IMR-90 (cell line): ENCODE data around the gene MAGEA10. TPM values are rescaled to one million over a fixed set of nuclear protein-coding genes. Genes with fewer than 3 reads are reported as not detected.
"Not testable (repeated sequence)": the region's sequence is repeated elsewhere in the genome, so short reads cannot be mapped to it uniquely, and the experiment has no call there.

Source experiments
- ATAC-seq: fragments of 200-7000 bp; cut with Tn5 transposase; 2 replicates; pipeline ENCODE4 v1.9.1; 2020; ENCODE audit warnings: low read depth, mild to moderate bottlenecking, moderate library complexity
- BruUV-seq: library from RNA; stranded (reverse); fragments of 400-500 nt; replicated peaks from 2 replicates; lab custom pipeline; 2021; lab: Mats Ljungman, UMichigan
- CTCF ChIA-PET: fragments of 300-600 bp; formaldehyde crosslinking; extraction: SDS; loops from one replicate; lab custom pipeline; 2021; ENCODE audit warnings: antibody characterized with exemption; lab: Yijun Ruan, JAX
- POLR2A ChIA-PET: fragments of 300-600 bp; sonication (Branson Sonifier 250); formaldehyde crosslinking; loops from one replicate; lab custom pipeline; 2022; ENCODE audit warnings: antibody characterized with exemption; ENCODE audit not compliant: unreplicated experiment; lab: Charles Lee
- DNase-seq: peaks from one replicate; pipeline ENCODE4 v3.0.0; 2013
- H2AFZ ChIP-seq: replicated peaks from 2 replicates; pipeline ENCODE3; 2013; ENCODE audit warnings: low read length, mild to moderate bottlenecking; ENCODE audit not compliant: poor library complexity
- H2AK5ac ChIP-seq: 2 replicates; pipeline ENCODE4 v1.6.1; 2013; ENCODE audit warnings: low read depth, low read length, inconsistent platforms
- H2AK9ac ChIP-seq: replicated peaks from 2 replicates; pipeline ENCODE3; 2013; ENCODE audit warnings: mild to moderate bottlenecking, low read depth, low read length, moderate library complexity; ENCODE audit not compliant: poor library complexity
- H2BK120ac ChIP-seq: 2 replicates; pipeline ENCODE4 v1.6.1; 2013; ENCODE audit warnings: low read depth, low read length, inconsistent platforms
- H2BK15ac ChIP-seq: 3 replicates; pipeline ENCODE4 v1.6.1; 2013; ENCODE audit warnings: low read depth, low read length, inconsistent platforms
- H2BK20ac ChIP-seq: 2 replicates; pipeline ENCODE4 v1.6.1; 2013; ENCODE audit warnings: low read depth, mild to moderate bottlenecking, inconsistent platforms, low read length, moderate library complexity
- H2BK5ac ChIP-seq: 2 replicates; pipeline ENCODE4 v1.6.1; 2013; ENCODE audit warnings: mild to moderate bottlenecking, low read depth, low read length, inconsistent platforms; ENCODE audit not compliant: poor library complexity, severe bottlenecking
- H3K14ac ChIP-seq: replicated peaks from 2 replicates; pipeline ENCODE4 v1.6.1; 2013; ENCODE audit warnings: low read depth, low read length, inconsistent platforms
- H3K18ac ChIP-seq: 2 replicates; pipeline ENCODE4 v1.6.1; 2013; ENCODE audit warnings: low read depth, low read length, control low read depth
- H3K23ac ChIP-seq: 2 replicates; pipeline ENCODE4 v1.6.1; 2013; ENCODE audit warnings: low read depth, low read length, inconsistent platforms
- H3K27ac ChIP-seq: 2 replicates; pipeline ENCODE4 v1.5.1; 2013; ENCODE audit warnings: mild to moderate bottlenecking, control low read depth, low read length; ENCODE audit not compliant: insufficient read depth
- H3K27me3 ChIP-seq: 2 replicates; pipeline ENCODE4 v1.6.1; 2013; ENCODE audit warnings: low read length; ENCODE audit not compliant: control insufficient read depth, insufficient read depth
- H3K36me3 ChIP-seq: 2 replicates; pipeline ENCODE4 v1.6.1; 2013; ENCODE audit warnings: low read length, mixed read lengths; ENCODE audit not compliant: control insufficient read depth, insufficient read depth
- H3K4ac ChIP-seq: 2 replicates; pipeline ENCODE4 v1.6.1; 2013; ENCODE audit warnings: low read depth, low read length, inconsistent platforms
- H3K4me1 ChIP-seq: 2 replicates; pipeline ENCODE4 v1.6.1; 2013; ENCODE audit warnings: low read length, mixed read lengths; ENCODE audit not compliant: control insufficient read depth, insufficient read depth
- H3K4me2 ChIP-seq: 2 replicates; pipeline ENCODE4 v1.6.1; 2013; ENCODE audit warnings: low read depth, mild to moderate bottlenecking, control low read depth, low read length, moderate library complexity
- H3K4me3 ChIP-seq: 2 replicates; pipeline ENCODE4 v1.5.1; 2013; ENCODE audit warnings: low read depth, mild to moderate bottlenecking, control low read depth, low read length, moderate library complexity; ENCODE audit not compliant: insufficient read depth
- H3K56ac ChIP-seq: 2 replicates; pipeline ENCODE4 v1.6.1; 2013; ENCODE audit warnings: low read length, inconsistent platforms; ENCODE audit not compliant: insufficient read depth; ENCODE audit errors: extremely low read depth
- H3K79me1 ChIP-seq, 2 experiments: 2 replicates each; pipeline ENCODE4 v1.6.1; 2013; ENCODE audit warnings: low read length in 2 of 2, inconsistent platforms in 1 of 2, low read depth in 1 of 2
- H3K9ac ChIP-seq: 2 replicates; pipeline ENCODE4 v1.6.1; 2013; ENCODE audit warnings: low read depth, low read length, control low read depth
- H3K9me1 ChIP-seq: 2 replicates; pipeline ENCODE4 v1.6.1; 2013; ENCODE audit warnings: low read length, inconsistent platforms; ENCODE audit not compliant: insufficient read depth
- H3K9me3 ChIP-seq: 2 replicates; pipeline ENCODE4 v1.6.1; 2013; ENCODE audit warnings: low read length; ENCODE audit not compliant: control insufficient read depth, insufficient read depth
- H4K20me1 ChIP-seq: 2 replicates; pipeline ENCODE4 v1.6.1; 2013; ENCODE audit warnings: low read length, inconsistent platforms; ENCODE audit not compliant: insufficient read depth
- H4K5ac ChIP-seq: 2 replicates; pipeline ENCODE4 v1.6.1; 2013; ENCODE audit warnings: mild to moderate bottlenecking, low read depth, low read length, control low read depth
- H4K8ac ChIP-seq, 2 experiments: 2 replicates each; pipeline ENCODE4 v1.6.1; 2013; ENCODE audit warnings: low read depth in 2 of 2, low read length in 2 of 2, control low read depth in 1 of 2, inconsistent platforms in 1 of 2
- H4K91ac ChIP-seq: 2 replicates; pipeline ENCODE4 v1.6.1; 2013; ENCODE audit warnings: low read depth, low read length, inconsistent platforms; ENCODE audit not compliant: insufficient read depth
- FOS ChIP-seq: fragments of 150-350 bp; IDR thresholded peaks from 2 replicates; pipeline ENCODE4 v1.6.1; 2016; ENCODE audit warnings: low read depth, low read length
- RAD21 ChIP-seq: IDR thresholded peaks from 2 replicates; pipeline ENCODE4 v1.6.1; 2012; ENCODE audit warnings: low read length, improper control_type of control experiment
- RCOR1 ChIP-seq: IDR thresholded peaks from 2 replicates; pipeline ENCODE4 v1.6.1; 2012; ENCODE audit warnings: mild to moderate bottlenecking, low read length, improper control_type of control experiment; ENCODE audit not compliant: insufficient replicate concordance
- WGBS, 2 experiments: methylation state at CpG; one replicate each; pipeline versions ENCODE4 v1.1.5 to v1.1.7; 2013; ENCODE audit warnings: missing lambda C conversion rate in 2 of 2; ENCODE audit not compliant: insufficient read length in 1 of 2; ENCODE audit errors: extremely low coverage in 2 of 2; 5-methylcytosine and 5-hydroxymethylcytosine counted together
- dilution Hi-C: fragments of 300-500 bp; cut with HindIII; formaldehyde crosslinking; loops from one replicate; pipeline ENCODE4 v1.14.3; 2018; ENCODE audit warnings: low sequenced_read_pairs; ENCODE audit not compliant: unreplicated experiment
- in situ Hi-C: fragments of 300-500 bp; cut with MboI; formaldehyde crosslinking; loops from 3 replicates; pipeline ENCODE4 v1.14.3; 2019; ENCODE audit warnings: low sequenced_read_pairs, inconsistent platforms, mixed read lengths
- intact Hi-C: fragments of 100-400 bp; cut with micrococcal nuclease; formaldehyde crosslinking; loops from 2 replicates; pipeline ENCODE4 v1.10.0; 2022
- polyA plus RNA-seq, 3 experiments: library from polyadenylated mRNA; depleted of rRNA; stranded (reverse); fragments of >200 nt; gene quantifications; 2 replicates each; pipeline ENCODE4 v1.2.3, GENCODE V29; 2012; ENCODE audit warnings: low replicate concordance in 1 of 3
- total RNA-seq: library from RNA; depleted of rRNA; stranded (reverse); fragments of >200 nt; gene quantifications from 2 replicates; pipeline ENCODE4 v1.2.3, GENCODE V29; 2012
- TF ChIP-seq, protein P1 (sequence below): fragments of 150-350 bp; IDR thresholded peaks from 2 replicates; pipeline ENCODE4 v1.6.1; 2017; ENCODE audit warnings: mild to moderate bottlenecking, antibody characterized with exemption, low read length, low read depth

The MAGEA10 gene
- total and polyA plus RNA-seq, 2 of the 4 experiments (the other 2 are of a cell fraction) = not detected

DNA sequence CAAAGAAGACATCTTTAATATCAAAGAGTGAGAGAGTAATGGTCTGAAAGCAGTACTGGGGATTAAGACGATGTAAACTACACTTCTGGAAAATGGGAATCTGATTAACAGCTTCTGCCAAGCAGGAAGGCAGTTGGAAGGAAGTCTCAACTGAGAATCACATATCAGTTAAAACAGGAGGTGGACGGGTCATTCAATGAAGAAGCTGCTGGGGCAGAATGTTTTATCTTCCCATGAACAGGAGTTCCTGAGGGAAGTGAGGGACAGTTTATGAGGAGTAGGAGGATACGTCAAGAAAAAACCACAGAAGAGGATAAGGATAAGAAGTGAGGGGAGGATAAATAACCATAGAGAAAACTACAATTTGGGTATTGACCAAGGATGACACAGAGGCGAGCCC lies 38.7 kb upstream of the MAGEA10 start:
- H2BK20ac ChIP-seq = no peak overlapping the region
- WGBS, 2 experiments = 40% methylated on average over 1 of the region's 4 CpGs; no CpG with 5 or more reads in 1 of the 2 experiments
- no peaks in the 10 kb centered on the region for H3K9me3 ChIP-seq
- no peaks in the 10 kb centered on the region for H3K9me1 ChIP-seq
- H3K27me3 ChIP-seq = no peaks in the 10 kb centered on the region
- H2BK15ac ChIP-seq = no peak overlapping the region
- no peak overlapping the region for H3K14ac ChIP-seq
- H2BK5ac ChIP-seq = no peak overlapping the region
- no peak overlapping the region for H2AK9ac ChIP-seq
- H4K20me1 ChIP-seq = no peaks in the 10 kb centered on the region
- H2AFZ ChIP-seq = no peak overlapping the region
- H3K36me3 ChIP-seq = no peaks in the 10 kb centered on the region
- no peak overlapping the region for H2AK5ac ChIP-seq
- no peak overlapping the region for H3K9ac ChIP-seq
- H4K8ac ChIP-seq = no peak overlapping the region
- no peak overlapping the region for H3K18ac ChIP-seq
- POLR2A ChIA-PET = no interaction called here
- no peaks in the 10 kb centered on the region for H3K4me1 ChIP-seq
- no peak overlapping the region for H3K23ac ChIP-seq
- no peak overlapping the region for H3K27ac ChIP-seq
- H3K79me1 ChIP-seq = no peaks in the 10 kb centered on the region
- TF ChIP-seq RAD21 (no peak), FOS (no peak), RCOR1 (no peak)
- TF ChIP-seq, protein P1, sequence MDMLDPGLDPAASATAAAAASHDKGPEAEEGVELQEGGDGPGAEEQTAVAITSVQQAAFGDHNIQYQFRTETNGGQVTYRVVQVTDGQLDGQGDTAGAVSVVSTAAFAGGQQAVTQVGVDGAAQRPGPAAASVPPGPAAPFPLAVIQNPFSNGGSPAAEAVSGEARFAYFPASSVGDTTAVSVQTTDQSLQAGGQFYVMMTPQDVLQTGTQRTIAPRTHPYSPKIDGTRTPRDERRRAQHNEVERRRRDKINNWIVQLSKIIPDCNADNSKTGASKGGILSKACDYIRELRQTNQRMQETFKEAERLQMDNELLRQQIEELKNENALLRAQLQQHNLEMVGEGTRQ = no peak
- in situ Hi-C loops (no loop called here), dilution Hi-C loops (no loop called here), intact Hi-C loops (no loop called here)
- H3K56ac ChIP-seq = no peak overlapping the region
- CTCF ChIA-PET = no interaction called here
- H3K4me2 ChIP-seq = no peak overlapping the region
- DNase-seq (no peak), ATAC-seq (no peak)
- no peak overlapping the region for H4K91ac ChIP-seq
- H4K5ac ChIP-seq = no peak overlapping the region
- BruUV-seq = no TSS peak
- H3K4me3 ChIP-seq = no peak overlapping the region
- H3K4ac ChIP-seq = no peak overlapping the region
- no peak overlapping the region for H2BK120ac ChIP-seq

DNA sequence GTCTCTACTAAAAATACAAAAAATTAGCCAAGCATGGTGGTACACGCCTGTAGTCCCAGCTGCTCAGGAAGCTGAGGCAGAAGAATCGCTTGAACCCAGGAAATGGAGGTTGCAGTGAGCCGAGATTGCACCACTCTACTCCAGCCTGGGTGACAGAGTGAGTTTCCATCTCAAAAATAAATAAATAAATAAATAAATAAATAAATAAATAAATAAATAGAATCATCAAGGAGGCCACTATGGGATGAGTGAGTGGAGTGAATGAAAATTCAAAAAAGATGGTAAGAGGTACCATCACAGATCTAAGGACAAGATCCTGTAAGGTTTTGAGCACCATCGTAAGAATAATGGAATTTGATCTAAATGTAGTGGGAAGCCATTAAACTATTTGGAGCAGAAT lies 37.5 kb upstream of the MAGEA10 start:
- H3K4me1 ChIP-seq, H3K4ac ChIP-seq, H3K9ac ChIP-seq, dilution Hi-C loops, H3K9me3 ChIP-seq, H4K20me1 ChIP-seq, DNase-seq, H3K14ac ChIP-seq, H3K9me1 ChIP-seq, intact Hi-C loops, H3K27ac ChIP-seq, BruUV-seq, H2AK9ac ChIP-seq, H3K23ac ChIP-seq, H3K18ac ChIP-seq, H2BK5ac ChIP-seq, H3K27me3 ChIP-seq, H2BK20ac ChIP-seq, H2BK120ac ChIP-seq, ATAC-seq, in situ Hi-C loops, H4K5ac ChIP-seq, H3K4me3 ChIP-seq, H2BK15ac ChIP-seq, H3K79me1 ChIP-seq, CTCF ChIA-PET, POLR2A ChIA-PET, H4K8ac ChIP-seq, H3K4me2 ChIP-seq, H3K56ac ChIP-seq, H4K91ac ChIP-seq, H3K36me3 ChIP-seq, H2AK5ac ChIP-seq, H2AFZ ChIP-seq: not testable (repeated sequence)
- WGBS, 2 experiments = no CpG with 5 or more reads among the region's 4 CpGs
